HCT116 (cell line): Measurements from ENCODE around the gene TMEM204. TPM values are rescaled to one million over a fixed set of nuclear protein-coding genes. Genes with fewer than 3 reads are reported as not detected.

ENCODE experiments used
- ATAC-seq: fragments of 200-7000 bp; cut with Tn5 transposase; 2 replicates; pipeline ENCODE4 v1.9.1; 2020; ENCODE audit warnings: mild to moderate bottlenecking, moderate library complexity
- BruUV-seq: library from RNA; stranded (reverse); fragments of 400-500 nt; replicated peaks from 2 replicates; lab custom pipeline; 2021; lab: Mats Ljungman, UMichigan
- CTCF ChIA-PET: fragments of 300-600 bp; sonication (Branson Sonifier 250); formaldehyde crosslinking; loops from one replicate; lab custom pipeline; 2021; ENCODE audit warnings: antibody characterized with exemption; lab: Charles Lee
- POLR2A ChIA-PET: fragments of 300-600, 350-600 bp; sonication (Branson Sonifier 250); formaldehyde crosslinking; loops from one replicate; lab custom pipeline; 2021; ENCODE audit warnings: antibody characterized with exemption; lab: Charles Lee
- RAD21 ChIA-PET, 2 experiments: fragments of 300-600 bp; sonication (Branson Sonifier 250); formaldehyde crosslinking; loops; one replicate each; lab custom pipeline; 2023; ENCODE audit warnings: low total read pairs in 2 of 2; ENCODE audit not compliant: uncharacterized antibody in 2 of 2, unreplicated experiment in 2 of 2, low non-redundant PET in 1 of 2; lab: Charles Lee
- DNase-seq: peaks from one replicate; pipeline ENCODE4 v3.0.0-alpha.2; 2010; ENCODE audit warnings: low read depth, low spot score
- H2AFZ ChIP-seq: fragments of 200-600 bp; shearing (Covaris generic), sonication (generic); 2 replicates; pipeline ENCODE4 v1.6.1; 2017; ENCODE audit warnings: low read depth, mixed run types, mixed read lengths, antibody characterized with exemption, low read length; ENCODE audit not compliant: poor library complexity, severe bottlenecking
- H3K27ac ChIP-seq: 2 replicates; pipeline ENCODE4 v1.5.1; 2012; ENCODE audit warnings: low read depth, low read length
- H3K27me3 ChIP-seq: fragments of 200-600 bp; sonication (generic); 2 replicates; pipeline ENCODE4 v1.6.1; 2016; ENCODE audit warnings: mixed run types, low read length, mixed read lengths; ENCODE audit not compliant: insufficient read depth
- H3K36me3 ChIP-seq, 2 experiments: fragments of 200-500 bp in 1 of 2; fragments of 200-600 bp in 1 of 2; sonication (Bioruptor generic) in 1 of 2; sonication (generic) in 1 of 2; 2 replicates each; pipeline versions ENCODE4 v1.5.1 to v1.6.1; 2014 to 2016; ENCODE audit warnings: low read length in 2 of 2, inconsistent platforms in 1 of 2, mixed read lengths in 1 of 2, mixed run types in 1 of 2; ENCODE audit not compliant: insufficient read depth in 2 of 2, control insufficient read depth in 1 of 2
- H3K4me1 ChIP-seq, 2 experiments: fragments of 200-600 bp in 1 of 2; sonication (generic) in 1 of 2; 2 replicates each; pipeline versions ENCODE4 v1.5.1 to v1.6.1; 2012 to 2017; ENCODE audit warnings: low read length in 2 of 2, inconsistent platforms in 1 of 2, mild to moderate bottlenecking in 1 of 2, mixed read lengths in 1 of 2, mixed run types in 1 of 2, moderate library complexity in 1 of 2; ENCODE audit not compliant: insufficient read depth in 2 of 2, control insufficient read depth in 1 of 2
- H3K4me2 ChIP-seq: fragments of 200-600 bp; sonication (generic); 2 replicates; pipeline ENCODE4 v1.6.1; 2017; ENCODE audit warnings: mixed run types, low read length, mixed read lengths
- H3K4me3 ChIP-seq, 2 experiments: fragments of 200-600 bp in 1 of 2; sonication (generic) in 1 of 2; replicated peaks in 1 of 2; 2 replicates each; pipeline ENCODE4 v1.5.1; 2011 to 2016; ENCODE audit warnings: low read length in 2 of 2, control low read depth in 1 of 2, low read depth in 1 of 2, mild to moderate bottlenecking in 1 of 2, mixed read lengths in 1 of 2, mixed run types in 1 of 2
- H3K79me2 ChIP-seq: fragments of 200-600 bp; sonication (generic); 2 replicates; pipeline ENCODE4 v1.6.1; 2017; ENCODE audit warnings: mild to moderate bottlenecking, mixed run types, low read length, moderate library complexity, mixed read lengths; ENCODE audit not compliant: insufficient read depth
- H3K9ac ChIP-seq: fragments of 200-600 bp; sonication (generic); 2 replicates; pipeline ENCODE4 v1.6.1; 2016; ENCODE audit warnings: low read length, mixed read lengths
- H3K9me2 ChIP-seq: fragments of 200-600 bp; sonication (generic), shearing (Covaris generic); 2 replicates; pipeline ENCODE4 v1.6.1; 2017; ENCODE audit warnings: mixed run types, mild to moderate bottlenecking, moderate library complexity; ENCODE audit not compliant: insufficient read depth
- H3K9me3 ChIP-seq, 2 experiments: fragments of 200-500 bp in 1 of 2; fragments of 200-600 bp in 1 of 2; sonication (Bioruptor generic) in 1 of 2; sonication (generic) in 1 of 2; 2 replicates each; pipeline ENCODE4 v1.6.1; 2014 to 2017; ENCODE audit warnings: low read length in 2 of 2, mixed read lengths in 2 of 2, inconsistent platforms in 1 of 2, low read depth in 1 of 2, mild to moderate bottlenecking in 1 of 2, mixed run types in 1 of 2, moderate library complexity in 1 of 2; ENCODE audit not compliant: control insufficient read depth in 1 of 2, insufficient read depth in 1 of 2
- H4K20me1 ChIP-seq: fragments of 200-600 bp; sonication (generic), shearing (Covaris generic); 2 replicates; pipeline ENCODE4 v1.6.1; 2017; ENCODE audit warnings: mixed run types, mild to moderate bottlenecking, moderate library complexity; ENCODE audit not compliant: insufficient read depth
- CBX3 ChIP-seq: IDR thresholded peaks from 2 replicates; pipeline ENCODE4 v1.6.1; 2012; ENCODE audit warnings: low read depth
- CEBPB ChIP-seq: IDR thresholded peaks from 2 replicates; pipeline ENCODE4 v1.6.1; 2012; ENCODE audit warnings: low read depth
- EGR1 ChIP-seq: IDR thresholded peaks from 2 replicates; pipeline ENCODE4 v1.6.1; 2012; ENCODE audit warnings: low read depth
- EZH2 ChIP-seq: fragments of 200-600 bp; sonication (generic); IDR thresholded peaks from 2 replicates; pipeline ENCODE4 v1.6.1; 2017; ENCODE audit warnings: antibody characterized with exemption, mixed run types
- EZH2phosphoT487 ChIP-seq: fragments of 200-600 bp; IDR thresholded peaks from 2 replicates; pipeline ENCODE4 v1.6.1; 2018; ENCODE audit warnings: antibody characterized with exemption, borderline replicate concordance
- FOSL1 ChIP-seq: IDR thresholded peaks from 2 replicates; pipeline ENCODE4 v1.6.1; 2012; ENCODE audit warnings: low read depth
- POLR2A ChIP-seq: IDR thresholded peaks from 2 replicates; pipeline ENCODE4 v1.7.0; 2011; ENCODE audit warnings: borderline replicate concordance; ENCODE audit not compliant: insufficient read depth, insufficient read length; ENCODE audit errors: extremely low read depth
- POLR2AphosphoS5 ChIP-seq: IDR thresholded peaks from 2 replicates; pipeline ENCODE4 v1.6.1; 2011; ENCODE audit warnings: mild to moderate bottlenecking, low read depth, low read length, moderate library complexity
- SIN3A ChIP-seq: IDR thresholded peaks from 2 replicates; pipeline ENCODE4 v1.6.1; 2012; ENCODE audit warnings: low read depth
- SP1 ChIP-seq: IDR thresholded peaks from 2 replicates; pipeline ENCODE4 v1.6.1; 2012; ENCODE audit warnings: low read depth
- SRF ChIP-seq: IDR thresholded peaks from 2 replicates; pipeline ENCODE4 v1.6.1; 2012; ENCODE audit warnings: low read depth
- TCF7L2 ChIP-seq: IDR thresholded peaks from 2 replicates; pipeline ENCODE4 v1.7.0; 2011; ENCODE audit warnings: borderline replicate concordance, inconsistent platforms; ENCODE audit not compliant: insufficient read depth, insufficient read length; ENCODE audit errors: extremely low read depth
- YY1 ChIP-seq: IDR thresholded peaks from 2 replicates; pipeline ENCODE4 v1.6.1; 2011; ENCODE audit warnings: low read length, low read depth, moderate library complexity, mild to moderate bottlenecking; ENCODE audit not compliant: insufficient replicate concordance; ENCODE audit errors: extremely low read depth
- ZFX ChIP-seq: fragments of 450-650 bp; IDR thresholded peaks from 2 replicates; pipeline ENCODE4 v1.6.1; 2017
- ZNF274 ChIP-seq: fragments of 200-500 bp; sonication (Bioruptor generic); IDR thresholded peaks from 2 replicates; pipeline ENCODE4 v1.6.1; 2014; ENCODE audit warnings: mild to moderate bottlenecking, low read depth, low read length, inconsistent platforms
- intact Hi-C: fragments of 100-400 bp; cut with micrococcal nuclease; formaldehyde crosslinking; loops from 2 replicates; pipeline ENCODE4 v1.10.0; 2022
- total RNA-seq: library from RNA; stranded (reverse); gene quantifications from one replicate; pipeline ENCODE4 v1.2.1, GENCODE V29; 2021; ENCODE audit not compliant: unreplicated experiment
- TF ChIP-seq, protein P1 (sequence below): IDR thresholded peaks from 2 replicates; pipeline ENCODE4 v1.6.1; 2012
- TF ChIP-seq, protein P2 (sequence below): IDR thresholded peaks from 2 replicates; pipeline ENCODE4 v1.6.1; 2011; ENCODE audit warnings: mild to moderate bottlenecking, low read length, moderate library complexity; ENCODE audit not compliant: insufficient replicate concordance; ENCODE audit errors: extremely low read depth
- TF ChIP-seq, protein P3 (sequence below): IDR thresholded peaks from 2 replicates; pipeline ENCODE4 v1.6.1; 2012; ENCODE audit warnings: low read depth
- TF ChIP-seq, protein P4 (sequence below): IDR thresholded peaks from 2 replicates; pipeline ENCODE4 v1.6.1; 2012

TMEM204 gene
- total RNA-seq, 1 experiment from 2014 or later = 0.22 TPM

DNA sequence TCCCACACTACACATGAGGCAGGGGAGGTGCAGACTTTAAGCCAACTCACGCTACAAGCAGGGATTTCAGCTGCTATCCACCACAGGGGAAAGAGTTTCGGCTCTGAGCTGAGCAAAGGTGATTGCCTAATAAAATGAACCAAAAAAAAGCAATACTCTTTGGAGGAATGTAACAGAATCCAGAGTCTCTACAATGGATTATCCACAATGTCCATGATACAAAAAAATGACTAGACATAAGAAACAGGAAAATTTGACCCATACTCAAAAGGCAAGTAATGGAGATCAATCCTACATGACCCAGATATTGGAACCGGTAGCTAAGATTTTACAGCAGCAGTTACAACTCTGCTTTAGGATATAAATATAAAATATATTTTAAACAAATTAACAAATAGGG, 19.0 kb upstream of the TMEM204 start (continued):
- TF ChIP-seq, protein P1, sequence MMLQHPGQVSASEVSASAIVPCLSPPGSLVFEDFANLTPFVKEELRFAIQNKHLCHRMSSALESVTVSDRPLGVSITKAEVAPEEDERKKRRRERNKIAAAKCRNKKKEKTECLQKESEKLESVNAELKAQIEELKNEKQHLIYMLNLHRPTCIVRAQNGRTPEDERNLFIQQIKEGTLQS = no peak
- no peak for TF ChIP-seq SIN3A
- TF ChIP-seq CEBPB = no peak
- no peak for TF ChIP-seq POLR2A
- no peak for TF ChIP-seq SP1
- no peak for TF ChIP-seq TCF7L2

DNA sequence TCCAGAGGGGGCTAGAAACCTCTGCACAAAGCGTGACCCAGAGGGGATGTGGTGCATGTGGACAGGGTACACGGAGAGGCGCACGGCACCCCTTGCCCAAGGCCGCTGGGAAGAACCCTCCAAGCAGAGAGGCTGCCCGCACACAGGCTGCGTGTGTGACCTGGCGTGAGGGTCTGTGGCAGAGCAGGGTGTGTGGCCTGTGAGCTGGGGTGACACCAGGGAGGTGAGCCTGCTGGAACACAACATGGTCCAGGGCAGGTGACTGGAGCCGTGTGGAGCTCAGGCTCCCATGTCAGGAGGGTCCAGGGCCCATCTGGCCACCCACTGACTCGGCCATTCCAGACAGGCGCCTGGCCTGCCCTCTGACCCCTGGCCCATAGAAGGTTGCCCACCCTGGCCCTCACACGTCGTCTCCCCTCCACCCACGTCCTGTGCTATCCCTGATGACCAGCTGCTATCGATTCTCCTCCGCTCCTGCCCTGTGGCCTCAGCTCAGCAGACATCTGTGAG, 14.8 kb upstream of the TMEM204 start:
- Histone ChIP-seq H3K4me2 (no peak overlapping the region), H3K9me2 (no peaks in the 10 kb centered on the region), H3K27ac (no peak overlapping the region), H3K9ac (no peak overlapping the region), H4K20me1 (no peaks in the 10 kb centered on the region), H3K4me3 (no peak overlapping the region), H3K79me2 (no peaks in the 10 kb centered on the region), H3K36me3 (no peaks in the 10 kb centered on the region), H3K27me3 (no peaks in the 10 kb centered on the region), H3K9me3 (no peaks in the 10 kb centered on the region), H2AFZ (no peak overlapping the region), H3K4me1 (no peaks in the 10 kb centered on the region)
- no TSS peak for BruUV-seq
- CTCF ChIA-PET = no interaction called here
- RAD21 ChIA-PET = no interaction called here
- POLR2A ChIA-PET = no interaction called here
- DNase-seq = no peak
- no peak for ATAC-seq
- intact Hi-C loops = no loop called here
- TF ChIP-seq, protein P2, sequence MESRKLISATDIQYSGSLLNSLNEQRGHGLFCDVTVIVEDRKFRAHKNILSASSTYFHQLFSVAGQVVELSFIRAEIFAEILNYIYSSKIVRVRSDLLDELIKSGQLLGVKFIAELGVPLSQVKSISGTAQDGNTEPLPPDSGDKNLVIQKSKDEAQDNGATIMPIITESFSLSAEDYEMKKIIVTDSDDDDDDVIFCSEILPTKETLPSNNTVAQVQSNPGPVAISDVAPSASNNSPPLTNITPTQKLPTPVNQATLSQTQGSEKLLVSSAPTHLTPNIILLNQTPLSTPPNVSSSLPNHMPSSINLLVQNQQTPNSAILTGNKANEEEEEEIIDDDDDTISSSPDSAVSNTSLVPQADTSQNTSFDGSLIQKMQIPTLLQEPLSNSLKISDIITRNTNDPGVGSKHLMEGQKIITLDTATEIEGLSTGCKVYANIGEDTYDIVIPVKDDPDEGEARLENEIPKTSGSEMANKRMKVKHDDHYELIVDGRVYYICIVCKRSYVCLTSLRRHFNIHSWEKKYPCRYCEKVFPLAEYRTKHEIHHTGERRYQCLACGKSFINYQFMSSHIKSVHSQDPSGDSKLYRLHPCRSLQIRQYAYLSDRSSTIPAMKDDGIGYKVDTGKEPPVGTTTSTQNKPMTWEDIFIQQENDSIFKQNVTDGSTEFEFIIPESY = no peak
- TF ChIP-seq ZFX = no peak
- no peak for TF ChIP-seq CBX3
- no peak for TF ChIP-seq POLR2A
- no peak for TF ChIP-seq YY1
- TF ChIP-seq EZH2phosphoT487 = no peak
- TF ChIP-seq CEBPB = no peak
- TF ChIP-seq SRF = no peak
- TF ChIP-seq SP1 = no peak
- no peak for TF ChIP-seq ZNF274
- no peak for TF ChIP-seq EZH2
- TF ChIP-seq EGR1 = no peak
- TF ChIP-seq, protein P3, sequence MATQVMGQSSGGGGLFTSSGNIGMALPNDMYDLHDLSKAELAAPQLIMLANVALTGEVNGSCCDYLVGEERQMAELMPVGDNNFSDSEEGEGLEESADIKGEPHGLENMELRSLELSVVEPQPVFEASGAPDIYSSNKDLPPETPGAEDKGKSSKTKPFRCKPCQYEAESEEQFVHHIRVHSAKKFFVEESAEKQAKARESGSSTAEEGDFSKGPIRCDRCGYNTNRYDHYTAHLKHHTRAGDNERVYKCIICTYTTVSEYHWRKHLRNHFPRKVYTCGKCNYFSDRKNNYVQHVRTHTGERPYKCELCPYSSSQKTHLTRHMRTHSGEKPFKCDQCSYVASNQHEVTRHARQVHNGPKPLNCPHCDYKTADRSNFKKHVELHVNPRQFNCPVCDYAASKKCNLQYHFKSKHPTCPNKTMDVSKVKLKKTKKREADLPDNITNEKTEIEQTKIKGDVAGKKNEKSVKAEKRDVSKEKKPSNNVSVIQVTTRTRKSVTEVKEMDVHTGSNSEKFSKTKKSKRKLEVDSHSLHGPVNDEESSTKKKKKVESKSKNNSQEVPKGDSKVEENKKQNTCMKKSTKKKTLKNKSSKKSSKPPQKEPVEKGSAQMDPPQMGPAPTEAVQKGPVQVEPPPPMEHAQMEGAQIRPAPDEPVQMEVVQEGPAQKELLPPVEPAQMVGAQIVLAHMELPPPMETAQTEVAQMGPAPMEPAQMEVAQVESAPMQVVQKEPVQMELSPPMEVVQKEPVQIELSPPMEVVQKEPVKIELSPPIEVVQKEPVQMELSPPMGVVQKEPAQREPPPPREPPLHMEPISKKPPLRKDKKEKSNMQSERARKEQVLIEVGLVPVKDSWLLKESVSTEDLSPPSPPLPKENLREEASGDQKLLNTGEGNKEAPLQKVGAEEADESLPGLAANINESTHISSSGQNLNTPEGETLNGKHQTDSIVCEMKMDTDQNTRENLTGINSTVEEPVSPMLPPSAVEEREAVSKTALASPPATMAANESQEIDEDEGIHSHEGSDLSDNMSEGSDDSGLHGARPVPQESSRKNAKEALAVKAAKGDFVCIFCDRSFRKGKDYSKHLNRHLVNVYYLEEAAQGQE = no peak
- no peak for TF ChIP-seq TCF7L2
- TF ChIP-seq FOSL1 = no peak
- no peak for TF ChIP-seq POLR2AphosphoS5
- TF ChIP-seq, protein P4, sequence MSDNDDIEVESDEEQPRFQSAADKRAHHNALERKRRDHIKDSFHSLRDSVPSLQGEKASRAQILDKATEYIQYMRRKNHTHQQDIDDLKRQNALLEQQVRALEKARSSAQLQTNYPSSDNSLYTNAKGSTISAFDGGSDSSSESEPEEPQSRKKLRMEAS = no peak
